ENCODE results near the gene EGFL8.

DNA sequence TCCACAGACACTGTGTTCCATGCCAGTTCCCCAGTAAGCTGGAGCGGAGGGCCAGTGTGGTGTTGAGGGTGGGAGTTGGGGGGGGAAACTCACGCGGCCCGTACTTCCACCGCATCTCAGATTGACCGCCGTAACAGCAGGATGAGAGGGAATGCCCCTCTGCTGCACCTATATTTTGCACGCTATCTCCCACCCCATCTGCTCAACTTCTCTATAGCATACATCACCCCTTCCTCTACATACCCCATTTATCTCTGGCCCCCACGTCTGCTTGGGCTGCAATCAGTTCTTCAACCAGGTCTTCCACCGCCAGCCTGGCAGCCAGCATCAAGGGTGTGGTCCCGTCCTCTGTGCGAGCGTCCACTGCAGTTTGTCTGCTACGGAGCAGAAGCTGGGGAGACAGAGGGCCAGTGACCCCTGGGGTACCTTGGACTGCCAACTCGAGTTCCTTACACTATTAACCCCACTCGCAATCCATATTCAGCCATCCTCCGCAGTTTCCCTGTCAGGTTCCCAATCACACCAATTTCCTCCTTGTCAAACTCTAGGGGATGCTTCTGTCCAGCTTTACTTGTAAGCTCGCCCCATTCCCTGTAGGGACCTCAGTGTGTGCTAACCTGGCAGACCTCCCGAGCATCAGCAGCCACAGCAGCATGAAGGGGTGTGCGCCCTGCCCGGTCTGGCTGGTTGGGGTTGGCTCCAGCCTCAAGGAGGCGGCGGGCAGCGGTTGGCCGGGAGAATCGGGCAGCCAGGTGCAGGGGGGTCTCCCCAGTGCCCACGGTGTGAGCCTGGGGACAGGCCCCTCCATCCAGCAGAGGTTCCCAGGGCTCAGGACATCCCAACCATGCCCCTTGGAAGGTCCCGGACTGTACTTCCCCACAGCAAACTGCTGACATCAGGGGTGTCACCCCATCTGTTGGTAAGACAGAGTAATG lies 32.6 kb downstream of the EGFL8 start:
- TF ChIP-seq, protein P1, sequence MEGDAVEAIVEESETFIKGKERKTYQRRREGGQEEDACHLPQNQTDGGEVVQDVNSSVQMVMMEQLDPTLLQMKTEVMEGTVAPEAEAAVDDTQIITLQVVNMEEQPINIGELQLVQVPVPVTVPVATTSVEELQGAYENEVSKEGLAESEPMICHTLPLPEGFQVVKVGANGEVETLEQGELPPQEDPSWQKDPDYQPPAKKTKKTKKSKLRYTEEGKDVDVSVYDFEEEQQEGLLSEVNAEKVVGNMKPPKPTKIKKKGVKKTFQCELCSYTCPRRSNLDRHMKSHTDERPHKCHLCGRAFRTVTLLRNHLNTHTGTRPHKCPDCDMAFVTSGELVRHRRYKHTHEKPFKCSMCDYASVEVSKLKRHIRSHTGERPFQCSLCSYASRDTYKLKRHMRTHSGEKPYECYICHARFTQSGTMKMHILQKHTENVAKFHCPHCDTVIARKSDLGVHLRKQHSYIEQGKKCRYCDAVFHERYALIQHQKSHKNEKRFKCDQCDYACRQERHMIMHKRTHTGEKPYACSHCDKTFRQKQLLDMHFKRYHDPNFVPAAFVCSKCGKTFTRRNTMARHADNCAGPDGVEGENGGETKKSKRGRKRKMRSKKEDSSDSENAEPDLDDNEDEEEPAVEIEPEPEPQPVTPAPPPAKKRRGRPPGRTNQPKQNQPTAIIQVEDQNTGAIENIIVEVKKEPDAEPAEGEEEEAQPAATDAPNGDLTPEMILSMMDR (IDR thresholded peaks at IDR 0.05) = no peak
- no peak for TF ChIP-seq POLR2A (IDR thresholded peaks at IDR 0.05)
